ENCODE data around the gene TCTN1.
A peak's percentile ranks its signal among the peaks of the same experiment; 100 is the strongest.

TCTN1 gene

DNA sequence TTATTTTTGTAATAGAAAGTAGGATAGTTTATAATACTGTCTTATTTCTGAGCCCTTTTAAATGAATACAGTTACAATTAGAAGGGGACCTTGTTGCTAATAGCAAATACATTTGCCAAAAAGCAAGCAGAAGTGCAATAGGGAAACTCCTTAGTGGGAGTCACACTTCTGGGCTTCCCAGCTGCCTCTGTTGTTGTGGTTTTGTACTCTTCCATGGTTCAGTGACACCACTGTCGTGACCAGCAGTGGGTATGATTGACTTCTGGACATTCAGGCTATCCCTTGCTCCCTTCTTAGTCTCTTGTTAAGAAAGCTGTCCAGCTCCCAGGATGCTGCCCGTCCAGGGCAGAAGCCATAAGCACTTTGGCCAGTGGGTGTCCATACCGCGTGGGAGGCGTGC lies 22.6 kb downstream of the TCTN1 start:
- DNase-seq (ENCODE audit: extremely low read depth, low read depth), result no peak
- TF ChIP-seq, protein P1, sequence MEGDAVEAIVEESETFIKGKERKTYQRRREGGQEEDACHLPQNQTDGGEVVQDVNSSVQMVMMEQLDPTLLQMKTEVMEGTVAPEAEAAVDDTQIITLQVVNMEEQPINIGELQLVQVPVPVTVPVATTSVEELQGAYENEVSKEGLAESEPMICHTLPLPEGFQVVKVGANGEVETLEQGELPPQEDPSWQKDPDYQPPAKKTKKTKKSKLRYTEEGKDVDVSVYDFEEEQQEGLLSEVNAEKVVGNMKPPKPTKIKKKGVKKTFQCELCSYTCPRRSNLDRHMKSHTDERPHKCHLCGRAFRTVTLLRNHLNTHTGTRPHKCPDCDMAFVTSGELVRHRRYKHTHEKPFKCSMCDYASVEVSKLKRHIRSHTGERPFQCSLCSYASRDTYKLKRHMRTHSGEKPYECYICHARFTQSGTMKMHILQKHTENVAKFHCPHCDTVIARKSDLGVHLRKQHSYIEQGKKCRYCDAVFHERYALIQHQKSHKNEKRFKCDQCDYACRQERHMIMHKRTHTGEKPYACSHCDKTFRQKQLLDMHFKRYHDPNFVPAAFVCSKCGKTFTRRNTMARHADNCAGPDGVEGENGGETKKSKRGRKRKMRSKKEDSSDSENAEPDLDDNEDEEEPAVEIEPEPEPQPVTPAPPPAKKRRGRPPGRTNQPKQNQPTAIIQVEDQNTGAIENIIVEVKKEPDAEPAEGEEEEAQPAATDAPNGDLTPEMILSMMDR (IDR thresholded peaks at IDR 0.05; ENCODE audit: low read depth, low read length), result no peak

DNA sequence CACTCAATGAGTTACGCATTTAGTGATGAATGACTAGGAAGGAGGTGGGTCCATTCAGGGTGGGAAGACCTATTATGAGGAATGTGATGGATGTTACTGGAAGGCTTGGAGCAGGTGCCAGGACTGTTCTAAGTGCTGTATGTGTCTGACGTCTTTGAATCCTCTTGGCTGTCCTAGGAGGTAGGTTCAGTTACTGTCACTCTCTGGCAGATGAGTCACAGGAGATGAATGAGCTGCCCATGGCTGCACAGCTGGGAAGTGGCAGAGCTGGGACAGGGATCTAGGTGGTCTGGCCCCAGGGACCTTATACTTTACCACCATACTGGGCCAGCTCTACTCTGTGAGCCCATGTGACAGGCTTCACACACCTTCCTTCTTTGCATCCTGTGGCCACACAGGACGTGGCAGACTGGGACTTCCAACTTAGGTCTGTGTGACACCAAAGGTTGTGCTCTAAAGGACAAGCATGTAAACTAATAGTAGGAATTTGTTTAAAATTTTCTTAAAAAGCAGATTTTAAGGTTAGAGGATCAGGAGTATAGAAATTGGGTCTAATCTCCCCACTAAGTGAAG lies 24.0 kb downstream of the TCTN1 start:
- no peak for DNase-seq (ENCODE audit: extremely low read depth, low read depth)
- TF ChIP-seq, protein P1 (IDR thresholded peaks at IDR 0.05; ENCODE audit: low read depth, low read length), result no peak

DNA sequence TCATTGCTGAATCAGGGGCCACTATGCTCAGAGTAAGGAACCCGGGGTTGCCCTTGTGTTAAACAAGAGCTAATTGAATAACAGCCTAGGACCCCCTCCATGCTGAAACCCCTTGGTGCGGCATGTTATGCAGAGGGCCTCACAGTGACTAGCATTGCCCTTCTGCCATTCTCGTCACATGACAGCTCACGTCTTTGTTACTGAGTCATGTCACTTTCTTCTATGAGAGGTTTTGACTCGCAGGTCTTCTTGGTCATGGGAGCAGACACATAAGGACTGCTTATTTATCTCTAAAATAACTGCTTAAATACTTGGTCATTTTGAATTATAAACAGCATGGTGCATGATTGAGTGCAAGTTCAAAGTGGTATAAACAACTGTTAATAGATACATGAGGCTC lies 24.9 kb downstream of the TCTN1 start:
- TF ChIP-seq, protein P1 (IDR thresholded peaks at IDR 0.05; ENCODE audit: low read depth, low read length), result no peak

DNA sequence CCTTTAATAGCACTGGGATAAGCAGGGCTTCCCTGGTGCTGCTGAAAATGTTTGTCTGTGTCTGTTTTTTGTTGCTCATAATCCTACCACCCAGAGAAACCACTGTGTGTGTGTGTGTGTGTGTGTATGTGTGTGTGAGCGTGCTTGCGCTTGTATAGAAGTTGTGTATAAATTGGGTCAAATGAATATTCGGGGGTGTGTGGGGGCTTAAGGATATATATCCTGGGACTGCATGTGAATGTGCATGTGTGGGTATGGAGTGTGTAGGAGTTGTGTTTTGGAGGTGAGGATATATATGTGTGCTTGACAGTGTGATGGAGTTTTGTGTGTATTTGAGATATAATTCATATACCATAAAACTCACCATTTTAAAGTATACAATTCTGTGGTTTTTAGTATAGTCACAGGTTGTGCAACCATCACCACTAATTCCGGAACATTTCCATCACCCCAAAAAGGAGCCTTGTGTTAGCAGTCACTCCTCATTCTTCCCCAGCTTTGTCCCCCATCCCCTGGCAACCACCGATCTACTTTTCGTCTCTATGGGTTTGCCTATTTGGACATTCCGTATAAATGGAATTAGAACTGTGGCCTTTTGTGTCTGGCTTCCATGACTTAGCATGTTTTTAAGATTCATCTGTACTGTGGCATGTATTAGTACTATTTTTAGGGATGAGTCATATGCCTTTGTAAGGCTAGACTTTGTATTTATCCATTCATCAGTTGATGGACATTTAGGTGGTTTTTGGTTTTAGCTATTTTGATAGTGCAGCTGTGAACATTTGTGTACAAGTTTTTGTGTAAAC lies 25.6 kb downstream of the TCTN1 start:
- DNase-seq (ENCODE audit: extremely low read depth, low read depth), result peak; percentile 14
- TF ChIP-seq, protein P1 (IDR thresholded peaks at IDR 0.05; ENCODE audit: low read depth, low read length), result no peak

More for the DNA sequence above, 24.9 kb downstream of the TCTN1 start:
- DNase-seq (ENCODE audit: extremely low read depth, low read depth), result no peak

DNA sequence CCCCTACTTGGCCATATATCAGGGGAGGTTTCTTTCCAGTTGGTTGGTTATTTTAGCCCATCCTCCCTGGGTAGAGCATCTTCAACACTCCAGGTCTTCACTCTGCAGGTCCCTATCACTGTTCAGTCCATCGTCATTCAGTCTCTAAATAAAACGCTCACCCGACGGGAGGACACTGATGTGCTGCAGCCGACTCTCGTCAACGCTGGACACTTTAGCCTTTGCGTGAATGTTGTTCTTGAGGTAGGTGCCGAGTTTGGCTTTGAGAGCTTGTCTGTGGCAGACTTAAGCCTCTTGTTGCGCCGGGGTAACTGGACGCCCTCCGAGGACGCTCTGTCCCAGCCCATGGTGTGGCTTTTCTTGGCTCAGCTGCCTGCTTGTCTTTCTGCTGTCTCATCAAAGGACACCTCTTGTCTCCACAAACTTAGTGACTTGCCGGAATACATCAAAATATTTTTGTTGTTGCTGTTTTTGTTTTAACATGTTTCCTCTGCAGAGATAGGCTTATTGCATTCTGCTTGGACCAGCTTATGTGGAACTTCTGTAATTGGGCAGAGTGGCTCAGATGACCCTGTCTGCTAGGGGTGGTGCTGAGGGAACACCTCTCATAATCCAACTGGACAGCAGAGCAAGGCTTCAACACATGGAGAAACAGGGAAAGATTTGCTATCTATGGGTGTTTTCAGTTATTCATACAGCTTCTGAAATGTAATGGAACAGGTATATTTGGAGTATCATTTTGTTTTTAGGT lies 26.5 kb downstream of the TCTN1 start:
- DNase-seq (ENCODE audit: extremely low read depth, low read depth), result no peak
- TF ChIP-seq, protein P1 (IDR thresholded peaks at IDR 0.05; ENCODE audit: low read depth, low read length), result no peak

DNA sequence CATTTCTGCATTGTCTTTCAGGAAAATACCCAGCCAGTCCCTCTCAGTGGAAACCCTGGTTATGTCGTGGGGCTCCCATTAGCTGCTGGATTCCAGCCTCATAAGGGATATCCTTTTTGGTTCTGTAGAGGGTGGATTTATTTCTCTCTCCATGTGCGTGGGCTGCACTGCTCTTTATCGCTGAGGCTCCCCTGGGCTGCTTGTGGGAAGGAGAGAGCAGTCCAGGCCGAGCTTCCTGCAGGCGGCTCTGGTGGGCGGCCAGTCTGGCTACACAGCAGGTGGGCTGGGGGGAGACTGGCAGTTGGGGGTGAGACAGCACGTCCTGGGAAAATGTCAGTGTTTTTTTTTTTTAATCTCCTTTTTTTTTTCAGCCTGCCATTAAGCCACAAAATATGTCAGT lies 27.6 kb downstream of the TCTN1 start:
- no peak for DNase-seq (ENCODE audit: extremely low read depth, low read depth)

More for the DNA sequence above, 27.6 kb downstream of the TCTN1 start:
- TF ChIP-seq, protein P1 (IDR thresholded peaks at IDR 0.05; ENCODE audit: low read depth, low read length), result no peak

Data from AG09319 (cell line).